PFSK-1 (cell line): ENCODE results near the gene KLF13.

Experiments
- FOXP2 ChIP-seq: optimal IDR thresholded peaks from 2 replicates; pipeline ENCODE3; 2011; ENCODE audit warnings: borderline replicate concordance, control low read depth, inconsistent platforms; ENCODE audit not compliant: insufficient read depth; ENCODE audit errors: extremely low read length, extremely low read depth
- POLR2AphosphoS5 ChIP-seq: IDR thresholded peaks from 2 replicates; pipeline ENCODE4 v1.6.1; 2012; ENCODE audit warnings: low read depth, mild to moderate bottlenecking, control low read depth, low read length, moderate library complexity
- REST ChIP-seq, 2 experiments: IDR thresholded peaks; 2 replicates each; pipeline versions ENCODE4 v1.6.1 to v1.8.0; 2011 to 2012; ENCODE audit warnings: low read depth in 2 of 2, low read length in 2 of 2, control low read depth in 1 of 2, inconsistent platforms in 1 of 2, mild to moderate bottlenecking in 1 of 2, moderate library complexity in 1 of 2; ENCODE audit not compliant: insufficient read depth in 1 of 2
- SIN3A ChIP-seq: IDR thresholded peaks from 2 replicates; pipeline ENCODE4 v1.6.1; 2012; ENCODE audit warnings: mild to moderate bottlenecking, low read length, moderate library complexity, borderline replicate concordance; ENCODE audit not compliant: insufficient read depth
- TAF1 ChIP-seq: IDR thresholded peaks from 2 replicates; pipeline ENCODE4 v1.6.1; 2012; ENCODE audit warnings: low read length, control low read depth, borderline replicate concordance; ENCODE audit not compliant: insufficient read depth

The KLF13 gene

GRCh38 chr15:31295658-31296057 lies 31.0 kb upstream of the KLF13 start:
- TF ChIP-seq FOXP2 (no peak), REST (IDR thresholded peaks at IDR 0.05; ENCODE audit: insufficient read depth in 1 of 2, low read depth in 2 of 2, low read length in 2 of 2) (no peak), POLR2AphosphoS5 (no peak), SIN3A (no peak), TAF1 (no peak)

GRCh38 chr15:31296219-31296645 lies 30.4 kb upstream of the KLF13 start:
- TF ChIP-seq TAF1 (no peak), SIN3A (no peak), POLR2AphosphoS5 (no peak), FOXP2 (no peak), REST (IDR thresholded peaks at IDR 0.05; ENCODE audit: insufficient read depth in 1 of 2, low read depth in 2 of 2, low read length in 2 of 2) (no peak)

- no peak for TF ChIP-seq FOXP2
Measured at GRCh38 chr15:31296646-31297574, 29.7 kb upstream of the KLF13 start.

GRCh38 chr15:31297575-31298456 lies 28.8 kb upstream of the KLF13 start:
- no peak for TF ChIP-seq REST (IDR thresholded peaks at IDR 0.05; ENCODE audit: insufficient read depth in 1 of 2, low read depth in 2 of 2, low read length in 2 of 2)
- no peak for TF ChIP-seq SIN3A
- TF ChIP-seq FOXP2 = no peak
- TF ChIP-seq TAF1 = no peak
- TF ChIP-seq POLR2AphosphoS5 = no peak

- TF ChIP-seq TAF1 (no peak), FOXP2 (no peak), SIN3A (no peak), REST (IDR thresholded peaks at IDR 0.05; ENCODE audit: insufficient read depth in 1 of 2, low read depth in 2 of 2, low read length in 2 of 2) (no peak), POLR2AphosphoS5 (no peak)
Measured at GRCh38 chr15:31298707-31299172, 27.9 kb upstream of the KLF13 start.
